Gastrocnemius medialis (tissue), 4 donors: Measurements from ENCODE around the gene TYW1. TPM values are rescaled to one million over a fixed set of nuclear protein-coding genes. Genes with fewer than 3 reads are reported as not detected.
"Not testable (repeated sequence)": the region's sequence is repeated elsewhere in the genome, so short reads cannot be mapped to it uniquely, and the experiment has no call there.

Experiments
- ATAC-seq, 2 donors: fragments of 150-250 bp; one replicate each; pipeline ENCODE4 v1.9.1; 2016
- DNase-seq, 2 donors: peaks; one replicate each; pipeline ENCODE4 v3.0.0-alpha.2; 2019
- H3K27ac ChIP-seq, 4 donors: fragments of 200-600 bp; sonication (generic); 1 replicate in 1 of 4; 2 replicates in 3 of 4; pipeline ENCODE4 v1.5.1; 2016 to 2018; ENCODE audit warnings: mild to moderate bottlenecking in 2 of 4, moderate library complexity in 1 of 4
- H3K27me3 ChIP-seq, 3 donors: fragments of 200-600 bp; sonication (generic) in 2 of 3; 1 replicate in 1 of 3; 2 replicates in 2 of 3; pipeline versions ENCODE4 v1.5.1 to v1.6.0; 2016 to 2019; ENCODE audit warnings: mild to moderate bottlenecking in 1 of 3, moderate library complexity in 1 of 3
- H3K36me3 ChIP-seq, 2 donors: fragments of 200-600 bp; sonication (generic) in 1 of 2; one replicate each; pipeline ENCODE4 v1.5.1; 2017 to 2018
- H3K4me1 ChIP-seq, 2 donors: fragments of 200-600 bp; sonication (generic) in 1 of 2; one replicate each; pipeline ENCODE4 v1.5.1; 2016 to 2017; ENCODE audit warnings: mild to moderate bottlenecking in 2 of 2
- H3K4me3 ChIP-seq, 4 donors: fragments of 200-600 bp; sonication (generic) in 3 of 4; 1 replicate in 1 of 4; 2 replicates in 3 of 4; pipeline ENCODE4 v1.5.1; 2016 to 2019; ENCODE audit warnings: mild to moderate bottlenecking in 2 of 4
- H3K9me3 ChIP-seq, 3 donors: fragments of 200-600 bp; sonication (generic) in 2 of 3; 1 replicate in 1 of 3; 2 replicates in 2 of 3; pipeline ENCODE4 v1.5.1; 2016 to 2019
- CTCF ChIP-seq, 5 experiments: fragments of 450-650 bp in 3 of 5; fragments of 200-600 bp in 2 of 5; sonication (generic) in 2 of 5; IDR thresholded peaks in 4 of 5; conservative IDR thresholded peaks in 1 of 5; 1 replicate in 4 of 5; 2 replicates in 1 of 5; pipeline ENCODE4 v1.5.1; 2016 to 2019; ENCODE audit warnings: antibody characterized with exemption in 5 of 5, mild to moderate bottlenecking in 3 of 5, moderate library complexity in 3 of 5
- POLR2A ChIP-seq, 2 donors: fragments of 450-650 bp; IDR thresholded peaks; one replicate each; pipeline ENCODE4 v1.6.1; 2017; ENCODE audit warnings: antibody characterized with exemption in 2 of 2, mild to moderate bottlenecking in 2 of 2, moderate library complexity in 2 of 2
- in situ Hi-C, 4 donors: fragments of 200-750 bp; cut with MboI; loops; one replicate each; pipeline versions ENCODE4 v1.15.0 to v1.8.0; 2017; ENCODE audit warnings: low sequenced_read_pairs in 4 of 4
- intact Hi-C: fragments of 100-400 bp; cut with DNase I; formaldehyde crosslinking; loops from one replicate; pipeline ENCODE4 v1.15.1; 2023; ENCODE audit warnings: low total_unique reads
- total RNA-seq, 4 donors: library from RNA; depleted of rRNA; stranded (reverse); fragments of >200 nt; gene quantifications; one replicate each; pipeline versions ENCODE4 v1.1.0 to v1.2.3, GENCODE V29; 2016

The TYW1 gene
- total RNA-seq, 4 donors from 2014 or later: 15.4 to 33.8 (median 19.7) TPM

- H3K9me3 ChIP-seq: no peaks in the 10 kb centered on the region
- no peak for ATAC-seq
- in situ Hi-C loops: loop anchor here in 1 of 4 donors (25.0 kb wide), 1 partner anchor 267 kb away; no protein-coding TSS in a partner anchor
Measured at GRCh38 chr7:67045496-67045995, 48.9 kb downstream of the TYW1 start.

GRCh38 chr7:67046819-67047218, 50.2 kb downstream of the TYW1 start:
- H3K36me3 ChIP-seq, intact Hi-C loops, H3K9me3 ChIP-seq, DNase-seq, H3K4me3 ChIP-seq, H3K27me3 ChIP-seq, ATAC-seq: not testable (repeated sequence)
- Histone ChIP-seq H3K27ac (peak overlapping the region in 1 of 4 donors; percentile 23), H3K4me1 (peaks cover 9 to 26% of the 10 kb centered on the region in 2 donors)
- in situ Hi-C loops: loop anchor here in 1 of 4 donors (25.0 kb wide), 1 partner anchor 265 kb away; no protein-coding TSS in a partner anchor

More at GRCh38 chr7:67045496-67045995, 48.9 kb downstream of the TYW1 start:
- DNase-seq: no peak
- TF ChIP-seq POLR2A (IDR thresholded peaks at IDR 0.05) (no peak), CTCF (IDR thresholded peaks at IDR 0.05 in 4 of 5, conservative IDR thresholded peaks at IDR 0.05 in 1 of 5) (no peak)
- H3K36me3 ChIP-seq: no peaks in the 10 kb centered on the region
- no peaks in the 10 kb centered on the region for H3K27me3 ChIP-seq
- intact Hi-C loops: no loop called here
- H3K4me1 ChIP-seq: peaks cover 9 to 26% of the 10 kb centered on the region in 2 donors
- no peak overlapping the region for H3K4me3 ChIP-seq
- H3K27ac ChIP-seq: no peak overlapping the region

DNA sequence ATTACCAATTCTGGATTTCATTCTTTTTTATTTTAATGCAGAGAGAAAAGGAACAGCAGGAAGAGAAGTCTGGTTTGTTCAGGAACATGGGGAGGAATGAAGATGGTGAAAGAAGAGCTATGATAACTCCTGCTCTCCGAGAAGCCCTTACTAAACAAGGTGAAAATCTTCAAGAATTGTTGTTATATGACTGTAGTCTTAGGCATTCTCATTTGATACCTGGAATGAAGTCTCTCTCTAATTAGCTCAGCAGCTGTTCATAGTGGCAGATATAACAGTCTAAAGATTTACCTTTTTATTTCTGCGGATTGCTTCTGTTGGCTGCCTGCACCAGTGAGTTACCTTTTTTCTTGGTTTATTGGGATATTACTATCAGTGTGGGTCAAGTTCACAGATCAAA, 53.3 kb downstream of the TYW1 start:
- H3K9me3 ChIP-seq, H3K4me1 ChIP-seq, DNase-seq, ATAC-seq, H3K27ac ChIP-seq, intact Hi-C loops, H3K27me3 ChIP-seq, H3K4me3 ChIP-seq: not testable (repeated sequence)
- H3K36me3 ChIP-seq: peaks cover 0 to 11% of the 10 kb centered on the region in 2 donors
- in situ Hi-C loops: loop anchor here in 1 of 4 donors (25.0 kb wide), 1 partner anchor 262 kb away; no protein-coding TSS in a partner anchor

DNA sequence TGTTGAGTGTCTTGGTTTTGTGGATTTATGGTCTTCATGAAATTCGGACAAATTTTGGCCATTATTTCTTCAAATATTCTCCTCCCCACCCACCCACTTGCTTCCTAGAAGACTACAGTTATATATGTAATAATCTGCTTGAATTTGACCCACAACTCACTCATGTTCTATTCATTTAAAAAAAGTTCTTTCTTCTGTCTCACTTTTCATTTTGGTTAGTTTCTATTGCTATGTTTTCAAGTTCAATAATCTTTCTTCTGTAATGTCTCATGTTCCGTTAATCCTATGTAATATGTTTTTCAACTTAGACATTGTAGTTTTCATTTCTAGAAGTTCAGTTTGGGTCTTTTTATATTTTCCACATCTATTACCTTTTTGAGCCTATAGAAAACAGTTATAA, 55.5 kb downstream of the TYW1 start:
- H3K4me3 ChIP-seq, H3K27me3 ChIP-seq, H3K4me1 ChIP-seq, H3K27ac ChIP-seq, ATAC-seq, DNase-seq, H3K9me3 ChIP-seq, in situ Hi-C loops, intact Hi-C loops: not testable (repeated sequence)
- peaks cover 0 to 11% of the 10 kb centered on the region in 2 donors for H3K36me3 ChIP-seq

- Histone ChIP-seq H3K27ac (no peak overlapping the region), H3K9me3 (no peaks in the 10 kb centered on the region), H3K36me3 (peaks cover 0 to 11% of the 10 kb centered on the region in 2 donors), H3K4me3 (no peak overlapping the region), H3K27me3 (no peaks in the 10 kb centered on the region), H3K4me1 (no peaks in the 10 kb centered on the region)
- intact Hi-C loops (no loop called here), in situ Hi-C loops (no loop called here)
- no peak for DNase-seq
- TF ChIP-seq POLR2A (IDR thresholded peaks at IDR 0.05) (no peak), CTCF (IDR thresholded peaks at IDR 0.05 in 4 of 5, conservative IDR thresholded peaks at IDR 0.05 in 1 of 5) (no peak)
- ATAC-seq: no peak
Measured at GRCh38 chr7:67056683-67057082, 60.0 kb downstream of the TYW1 start.

GRCh38 chr7:67061321-67061720, 64.7 kb downstream of the TYW1 start:
- H3K27ac ChIP-seq, DNase-seq, in situ Hi-C loops, H3K9me3 ChIP-seq, H3K4me1 ChIP-seq, H3K27me3 ChIP-seq, intact Hi-C loops, H3K4me3 ChIP-seq, ATAC-seq, H3K36me3 ChIP-seq: not testable (repeated sequence)

DNA sequence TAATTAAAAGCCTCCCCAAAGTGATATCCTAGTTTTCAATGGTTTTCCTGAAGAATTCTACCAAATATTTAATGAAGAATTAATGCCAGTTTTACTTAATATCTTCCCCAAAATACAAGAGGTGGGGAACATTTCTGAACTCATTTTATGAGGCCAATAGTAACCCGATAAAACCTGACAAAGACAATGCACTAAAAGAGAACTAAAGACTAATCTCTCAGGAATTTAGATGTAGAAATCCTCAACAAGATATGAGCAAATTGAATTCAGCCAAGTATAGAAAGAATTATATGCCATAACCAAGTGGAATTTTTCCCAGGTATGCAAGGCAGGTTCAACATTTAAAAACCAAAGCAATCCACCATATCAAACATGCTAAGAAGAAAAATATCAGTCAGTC, 66.2 kb downstream of the TYW1 start:
- H3K4me1 ChIP-seq, ATAC-seq, H3K9me3 ChIP-seq, H3K27ac ChIP-seq, DNase-seq, H3K4me3 ChIP-seq, in situ Hi-C loops, H3K36me3 ChIP-seq, intact Hi-C loops, H3K27me3 ChIP-seq: not testable (repeated sequence)

GRCh38 chr7:67066950-67067622, 70.5 kb downstream of the TYW1 start:
- in situ Hi-C loops, H3K27ac ChIP-seq, H3K4me1 ChIP-seq, H3K4me3 ChIP-seq, ATAC-seq, H3K36me3 ChIP-seq, H3K9me3 ChIP-seq, H3K27me3 ChIP-seq, intact Hi-C loops, DNase-seq: not testable (repeated sequence)

DNA sequence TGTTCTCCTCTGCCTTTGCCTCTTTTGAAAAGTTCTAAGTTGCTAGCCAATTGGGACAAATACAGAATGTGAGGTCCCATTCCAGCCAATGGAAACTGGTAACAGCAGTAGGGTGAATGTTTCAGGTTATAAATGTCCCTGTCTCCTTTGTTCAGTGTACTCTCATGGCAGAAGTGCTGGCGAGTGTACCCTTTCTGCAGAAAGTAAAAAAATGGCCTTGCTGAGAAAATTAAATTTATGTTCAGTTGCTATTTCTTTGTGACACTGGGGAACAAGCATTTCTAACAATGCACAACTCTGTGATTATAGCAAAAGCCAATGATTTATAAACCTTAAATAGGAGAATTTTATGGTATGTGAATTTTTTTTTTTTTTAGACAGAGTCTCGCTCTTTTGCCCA, 79.5 kb downstream of the TYW1 start:
- peak overlapping the region in 1 of 4 donors; percentile 12 for H3K4me3 ChIP-seq
- ATAC-seq, intact Hi-C loops, H3K9me3 ChIP-seq, H3K4me1 ChIP-seq, in situ Hi-C loops, H3K27ac ChIP-seq, DNase-seq, H3K27me3 ChIP-seq: not testable (repeated sequence)
- H3K36me3 ChIP-seq: peaks cover 0 to 17% of the 10 kb centered on the region in 2 donors

GRCh38 chr7:67082880-67083279, 86.2 kb downstream of the TYW1 start:
- in situ Hi-C loops, H3K27me3 ChIP-seq, DNase-seq, H3K4me3 ChIP-seq, H3K27ac ChIP-seq, ATAC-seq, intact Hi-C loops, H3K4me1 ChIP-seq, H3K9me3 ChIP-seq: not testable (repeated sequence)
- peaks cover 0 to 11% of the 10 kb centered on the region in 2 donors for H3K36me3 ChIP-seq
